Measurements from ENCODE around the gene RAET1L. TPM values are rescaled to one million over a fixed set of nuclear protein-coding genes. Genes with fewer than 3 reads are reported as not detected.
A peak's percentile ranks its signal among the peaks of the same experiment; 100 is the strongest.

RAET1L gene
- total and polyA plus RNA-seq, 2 of the 4 experiments (the other 2 are of a cell fraction): not detected

DNA sequence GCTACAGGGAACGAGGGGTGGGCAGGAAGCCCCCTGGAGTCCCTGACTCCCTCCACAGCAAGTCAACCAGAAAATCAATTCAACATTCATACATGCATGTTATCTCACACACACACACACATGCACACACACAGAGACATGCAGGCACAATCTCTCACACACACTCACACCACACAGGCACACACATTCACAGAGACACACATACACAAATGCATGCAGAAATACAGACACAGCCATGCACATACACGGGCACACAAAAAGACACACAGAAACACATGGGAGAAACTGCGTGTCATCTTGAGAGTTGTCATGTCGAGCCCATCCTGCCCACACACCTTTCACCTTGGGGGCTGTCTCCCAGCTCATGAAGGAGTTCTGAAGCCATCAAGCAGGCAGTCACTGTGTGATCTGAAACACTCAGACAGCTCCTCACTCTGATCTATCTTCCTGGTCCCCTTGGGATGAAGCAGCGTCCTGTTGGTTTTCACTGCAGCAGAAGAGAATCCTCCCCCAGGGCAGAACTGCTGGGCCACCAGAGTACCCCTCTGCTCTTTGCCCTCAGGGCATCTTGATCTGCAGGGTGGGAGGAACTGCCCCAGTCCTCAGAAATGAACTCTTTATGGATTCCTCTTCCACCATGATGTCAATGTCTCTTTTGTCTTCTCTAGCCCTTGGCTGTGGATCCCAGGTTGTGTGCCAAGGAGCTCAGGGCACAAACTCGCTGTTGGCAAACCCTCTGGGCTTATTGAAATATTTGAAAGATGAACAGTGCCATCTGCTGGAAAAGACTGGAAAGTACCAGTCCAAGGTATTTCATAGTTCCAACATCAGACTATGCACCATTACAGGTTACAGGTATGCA lies 8.8 kb downstream of the RAET1L start:
- 26% methylated on average over 5 of the region's 6 CpGs; no CpG with 5 or more reads in 1 of the 2 experiments for WGBS, 2 experiments (ENCODE audit: extremely low coverage in 2 of 2, insufficient read length in 1 of 2)
- DNase-seq (peak; percentile 61), ATAC-seq (ENCODE audit: low read depth) (peak; percentile 88)
- peaks cover 4% of the 10 kb centered on the region; the same call in 1 of the 2 replicates for H3K9me3 ChIP-seq (ENCODE audit: control insufficient read depth, insufficient read depth, low read length)
- no peaks in the 10 kb centered on the region for H3K9me1 ChIP-seq (ENCODE audit: insufficient read depth, low read length)
- in situ Hi-C loops (cut with MboI; ENCODE audit: low sequenced_read_pairs): no loop called here
- H3K4ac ChIP-seq (ENCODE audit: low read depth, low read length): no peak overlapping the region
- no peaks in the 10 kb centered on the region for H3K79me1 ChIP-seq (ENCODE audit: low read depth in 1 of 2, low read length in 2 of 2)
- H2BK15ac ChIP-seq (ENCODE audit: low read depth, low read length): no peak overlapping the region
- H3K23ac ChIP-seq (ENCODE audit: low read depth, low read length): no peak overlapping the region
- no peaks in the 10 kb centered on the region for H4K20me1 ChIP-seq (ENCODE audit: insufficient read depth, low read length)
- dilution Hi-C loops (cut with HindIII; ENCODE audit: low sequenced_read_pairs, unreplicated experiment): no loop called here
- H3K27me3 ChIP-seq (ENCODE audit: control insufficient read depth, insufficient read depth, low read length): peaks cover 51% of the 10 kb centered on the region
- H3K27ac ChIP-seq (ENCODE audit: insufficient read depth, low read length): no peak overlapping the region
- no peak overlapping the region for H2BK120ac ChIP-seq (ENCODE audit: low read depth, low read length)
- H3K9ac ChIP-seq (ENCODE audit: low read depth, low read length): no peak overlapping the region
- H4K5ac ChIP-seq (ENCODE audit: low read depth, low read length): no peak overlapping the region
- BruUV-seq (replicated peaks): no TSS peak
- no peak overlapping the region for H2BK20ac ChIP-seq (ENCODE audit: low read depth, low read length)
- no peak overlapping the region for H4K8ac ChIP-seq (ENCODE audit: low read depth in 2 of 2, low read length in 2 of 2)
- H2AK5ac ChIP-seq (ENCODE audit: low read depth, low read length): no peak overlapping the region
- ChIA-PET POLR2A (ENCODE audit: unreplicated experiment) (no interaction called here), CTCF (interaction anchor here (0.6 to 1.3 kb wide), 3 partner anchors 9 to 169 kb away, joined by 3 to 6 read pairs (median 3); partner anchors contain the start of gene RAET1L)
- no peak overlapping the region for H4K91ac ChIP-seq (ENCODE audit: insufficient read depth, low read depth, low read length)
- H2AK9ac ChIP-seq (replicated peaks; ENCODE audit: low read depth, low read length, poor library complexity): no peak overlapping the region
- no peak overlapping the region for H3K14ac ChIP-seq (replicated peaks; ENCODE audit: low read depth, low read length)
- H2AFZ ChIP-seq (replicated peaks; ENCODE audit: low read length, poor library complexity): no peak overlapping the region
- H3K36me3 ChIP-seq (ENCODE audit: control insufficient read depth, insufficient read depth, low read length): no peaks in the 10 kb centered on the region
- H2BK5ac ChIP-seq (ENCODE audit: low read depth, low read length, poor library complexity, severe bottlenecking): no peak overlapping the region
- TF ChIP-seq CEBPB (IDR thresholded peaks at IDR 0.05; ENCODE audit: low read depth, low read length) (no peak), RFX5 (IDR thresholded peaks at IDR 0.05; ENCODE audit: low read depth, low read length) (no peak), CTCF (conservative IDR thresholded peaks at IDR 0.05; ENCODE audit: low read depth, low read length) (peak; percentile 63), SMC3 (IDR thresholded peaks at IDR 0.05; ENCODE audit: low read depth, low read length) (peak; percentile 64), BHLHE40 (IDR thresholded peaks at IDR 0.05; ENCODE audit: low read depth, low read length) (no peak), RAD21 (IDR thresholded peaks at IDR 0.05; ENCODE audit: low read length) (peak; percentile 67), MAFK (IDR thresholded peaks at IDR 0.05; ENCODE audit: low read depth, low read length) (no peak), POLR2A (IDR thresholded peaks at IDR 0.05; ENCODE audit: low read depth, low read length) (no peak)
- TF ChIP-seq, protein P1, sequence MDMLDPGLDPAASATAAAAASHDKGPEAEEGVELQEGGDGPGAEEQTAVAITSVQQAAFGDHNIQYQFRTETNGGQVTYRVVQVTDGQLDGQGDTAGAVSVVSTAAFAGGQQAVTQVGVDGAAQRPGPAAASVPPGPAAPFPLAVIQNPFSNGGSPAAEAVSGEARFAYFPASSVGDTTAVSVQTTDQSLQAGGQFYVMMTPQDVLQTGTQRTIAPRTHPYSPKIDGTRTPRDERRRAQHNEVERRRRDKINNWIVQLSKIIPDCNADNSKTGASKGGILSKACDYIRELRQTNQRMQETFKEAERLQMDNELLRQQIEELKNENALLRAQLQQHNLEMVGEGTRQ (IDR thresholded peaks at IDR 0.05; ENCODE audit: low read depth, low read length): no peak
- H3K4me2 ChIP-seq (ENCODE audit: low read depth, low read length): no peak overlapping the region
- H3K18ac ChIP-seq (ENCODE audit: low read depth, low read length): no peak overlapping the region
- intact Hi-C loops (cut with micrococcal nuclease): loop anchor here (1.0 to 10.0 kb wide), 3 partner anchors 82 to 292 kb away; no protein-coding TSS in a partner anchor
- no peak overlapping the region for H3K56ac ChIP-seq (ENCODE audit: extremely low read depth, insufficient read depth, low read length)
- H3K4me1 ChIP-seq (ENCODE audit: control insufficient read depth, insufficient read depth, low read length): no peaks in the 10 kb centered on the region
- no peak overlapping the region for H3K4me3 ChIP-seq (ENCODE audit: insufficient read depth, low read depth, low read length)

Measured in IMR-90 (cell line).